ENCODE measurements around the gene PDGFB. TPM values are rescaled to one million over a fixed set of nuclear protein-coding genes. Genes with fewer than 3 reads are reported as not detected.

The PDGFB gene
- total and polyA plus RNA-seq, 10 donors: 1.7 to 20.5 (median 8.5) TPM

GRCh38 chr22:39207141-39208012, 37.4 kb downstream of the PDGFB start:
- DNase-seq: peak; percentile 37
- Histone ChIP-seq H3K27me3 (replicated peaks in 1 of 7) (peaks cover 0 to 4% (median 0%) of the 10 kb centered on the region in 7 donors), H3K27ac (no peak overlapping the region), H3K4me3 (no peak overlapping the region), H3K36me3 (no peaks in the 10 kb centered on the region), H3K9me3 (no peaks in the 10 kb centered on the region), H3K4me1 (peaks cover 0 to 13% (median 5%) of the 10 kb centered on the region in 6 donors)
- no peak for TF ChIP-seq CTCF (IDR thresholded peaks at IDR 0.05 in 8 of 11, conservative IDR thresholded peaks at IDR 0.05 in 3 of 11)
- no peak for TF ChIP-seq POLR2A (IDR thresholded peaks at IDR 0.05)
- TF ChIP-seq POLR2AphosphoS5 (IDR thresholded peaks at IDR 0.05): no peak
- intact Hi-C loops (cut with DNase I; ENCODE audit: low total_unique reads): no loop called here
- WGBS, 5 donors: 56 to 84% (median 66%) methylated on average over 13 to 15 of the region's 15 CpGs

GRCh38 chr22:39206491-39206890, 38.3 kb downstream of the PDGFB start:
- whole genome bisulfite sequencing, 5 donors: 89 to 98% (median 93%) methylated on average over 7 of the region's 7 CpGs
- DNase-seq: peak; percentile 42
- intact Hi-C loops (cut with DNase I; ENCODE audit: low total_unique reads): no loop called here
- H3K9me3 ChIP-seq: no peaks in the 10 kb centered on the region
- H3K36me3 ChIP-seq: no peaks in the 10 kb centered on the region
- peaks cover 0 to 4% (median 0%) of the 10 kb centered on the region in 7 donors for H3K27me3 ChIP-seq (replicated peaks in 1 of 7)
- TF ChIP-seq POLR2A (IDR thresholded peaks at IDR 0.05) (no peak), CTCF (IDR thresholded peaks at IDR 0.05 in 8 of 11, conservative IDR thresholded peaks at IDR 0.05 in 3 of 11) (no peak), POLR2AphosphoS5 (IDR thresholded peaks at IDR 0.05) (no peak)
- H3K27ac ChIP-seq: no peak overlapping the region
- H3K4me1 ChIP-seq: peaks cover 0 to 13% (median 5%) of the 10 kb centered on the region in 6 donors
- no peak overlapping the region for H3K4me3 ChIP-seq

- intact Hi-C loops (cut with DNase I; ENCODE audit: low total_unique reads): no loop called here
- 49 to 67% (median 56%) methylated on average over 7 to 8 of the region's 8 CpGs for WGBS, 5 donors
- Histone ChIP-seq H3K4me1 (peaks cover 0 to 13% (median 5%) of the 10 kb centered on the region in 6 donors), H3K36me3 (no peaks in the 10 kb centered on the region), H3K27me3 (replicated peaks in 1 of 7) (peaks cover 0 to 4% (median 0%) of the 10 kb centered on the region in 7 donors), H3K9me3 (no peaks in the 10 kb centered on the region), H3K4me3 (no peak overlapping the region), H3K27ac (no peak overlapping the region)
- DNase-seq: peak; percentile 67
- TF ChIP-seq POLR2AphosphoS5 (IDR thresholded peaks at IDR 0.05): peak in 1 of 3 donors; percentile 19
- no peak for TF ChIP-seq POLR2A (IDR thresholded peaks at IDR 0.05)
- TF ChIP-seq CTCF (IDR thresholded peaks at IDR 0.05 in 8 of 11, conservative IDR thresholded peaks at IDR 0.05 in 3 of 11): no peak
These were observed 39.3 kb downstream of the PDGFB start for GRCh38 chr22:39205344-39206021.

- H3K9me3 ChIP-seq: peaks cover 0 to under 1% (median 0%) of the 10 kb centered on the region in 8 donors
- H3K27me3 ChIP-seq (replicated peaks in 1 of 7): peaks cover 0 to 4% (median 0%) of the 10 kb centered on the region in 7 donors
- 90 to 97% (median 93%) methylated on average over 8 of the region's 8 CpGs for WGBS, 5 donors
- no peak overlapping the region for H3K4me3 ChIP-seq
- H3K27ac ChIP-seq: no peak overlapping the region
- intact Hi-C loops (cut with DNase I; ENCODE audit: low total_unique reads): no loop called here
- H3K4me1 ChIP-seq: peaks cover 0 to 13% (median 5%) of the 10 kb centered on the region in 6 donors
- no peaks in the 10 kb centered on the region for H3K36me3 ChIP-seq
- TF ChIP-seq POLR2AphosphoS5 (IDR thresholded peaks at IDR 0.05) (no peak), POLR2A (IDR thresholded peaks at IDR 0.05) (no peak), CTCF (IDR thresholded peaks at IDR 0.05 in 8 of 11, conservative IDR thresholded peaks at IDR 0.05 in 3 of 11) (no peak)
- DNase-seq: peak; percentile 17
These were observed 40.6 kb downstream of the PDGFB start for GRCh38 chr22:39204216-39204615.
